ACC112 (cell line): ENCODE measurements around the gene NPRL2.

Source experiments
- H2AFZ ChIP-seq: fragments of 200-600 bp; sonication (generic); one replicate; pipeline ENCODE4 v1.6.0; 2017; ENCODE audit warnings: antibody characterized with exemption, low read length; ENCODE audit not compliant: unreplicated experiment
- H3K27ac ChIP-seq: fragments of 200-600 bp; sonication (generic); 2 replicates; pipeline ENCODE4 v1.5.1; 2014; ENCODE audit warnings: low read depth, mild to moderate bottlenecking, antibody characterized with exemption, low read length, moderate library complexity
- H3K27me3 ChIP-seq: fragments of 200-600 bp; sonication (generic); 2 replicates; pipeline ENCODE4 v1.6.1; 2014; ENCODE audit warnings: mild to moderate bottlenecking, antibody characterized with exemption, low read length, moderate library complexity, mixed read lengths; ENCODE audit not compliant: insufficient read depth
- H3K36me3 ChIP-seq: fragments of 200-600 bp; sonication (generic); 2 replicates; pipeline ENCODE4 v1.6.1; 2016; ENCODE audit warnings: mild to moderate bottlenecking, antibody characterized with exemption, low read length, moderate library complexity, mixed read lengths; ENCODE audit not compliant: insufficient read depth
- H3K4me1 ChIP-seq: fragments of 200-600 bp; sonication (generic); one replicate; pipeline ENCODE4 v1.6.1; 2016; ENCODE audit warnings: low read length, mixed read lengths; ENCODE audit not compliant: insufficient read depth, unreplicated experiment, control insufficient read depth
- H3K4me3 ChIP-seq: fragments of 200-600 bp; sonication (generic); 2 replicates; pipeline ENCODE4 v1.5.1; 2014; ENCODE audit warnings: mild to moderate bottlenecking, low read depth, low read length
- H3K79me2 ChIP-seq: fragments of 200-600 bp; sonication (generic); one replicate; pipeline ENCODE4 v1.6.0; 2016; ENCODE audit warnings: low read length; ENCODE audit not compliant: control insufficient read depth, unreplicated experiment, insufficient read depth

NPRL2 gene

GRCh38 chr3:50350527-50351322, at the start of gene NPRL2, which contains the start of gene CYB561D2:
Gene NPRL2, minus strand, starts transcription at chr3:50350775. Its CDS starts 123 bp downstream, at chr3:50350652.
Gene CYB561D2, plus strand, starts transcription at chr3:50350862. Its CDS starts 572 bp downstream, at chr3:50351434.
- Histone ChIP-seq H3K4me3 (peak within 1 kb of the TSS; percentile 98), H3K27me3 (no peaks in the 10 kb centered on the region), H2AFZ (peak within 1 kb of the TSS; percentile 79), H3K27ac (peak within 1 kb of the TSS; percentile 81), H3K4me1 (peaks cover 16% of the 10 kb centered on the region), H3K79me2 (peaks cover 35% of the 10 kb centered on the region), H3K36me3 (no peaks in the 10 kb centered on the region)

- Histone ChIP-seq H3K79me2 (no peaks in the 10 kb centered on the region), H3K27ac (no peak overlapping the region), H3K4me1 (no peaks in the 10 kb centered on the region), H3K27me3 (peaks cover 12% of the 10 kb centered on the region), H3K36me3 (no peaks in the 10 kb centered on the region), H3K4me3 (no peak overlapping the region), H2AFZ (no peak overlapping the region)
Measured at GRCh38 chr3:50396502-50396901, 45.9 kb upstream of the NPRL2 start.

- no peaks in the 10 kb centered on the region for H3K79me2 ChIP-seq
- no peak overlapping the region for H2AFZ ChIP-seq
- H3K27me3 ChIP-seq, result peaks cover 10% of the 10 kb centered on the region
- H3K27ac ChIP-seq, result no peak overlapping the region
- H3K36me3 ChIP-seq, result no peaks in the 10 kb centered on the region
- H3K4me3 ChIP-seq, result no peak overlapping the region
- H3K4me1 ChIP-seq, result no peaks in the 10 kb centered on the region
Measured at GRCh38 chr3:50395070-50395860, 44.7 kb upstream of the NPRL2 start.

GRCh38 chr3:50393061-50393460, 42.5 kb upstream of the NPRL2 start:
- no peak overlapping the region for H2AFZ ChIP-seq
- H3K4me1 ChIP-seq, result no peaks in the 10 kb centered on the region
- no peak overlapping the region for H3K27ac ChIP-seq
- no peaks in the 10 kb centered on the region for H3K79me2 ChIP-seq
- no peaks in the 10 kb centered on the region for H3K27me3 ChIP-seq
- H3K36me3 ChIP-seq, result no peaks in the 10 kb centered on the region
- H3K4me3 ChIP-seq, result no peak overlapping the region

GRCh38 chr3:50392101-50392715, 41.6 kb upstream of the NPRL2 start:
- Histone ChIP-seq H3K4me3 (no peak overlapping the region), H3K27me3 (no peaks in the 10 kb centered on the region), H3K36me3 (no peaks in the 10 kb centered on the region), H3K27ac (no peak overlapping the region), H3K4me1 (no peaks in the 10 kb centered on the region), H2AFZ (no peak overlapping the region), H3K79me2 (no peaks in the 10 kb centered on the region)

GRCh38 chr3:50390508-50391224, 40.1 kb upstream of the NPRL2 start:
- H3K4me1 ChIP-seq, result no peaks in the 10 kb centered on the region
- H3K27me3 ChIP-seq, result no peaks in the 10 kb centered on the region
- no peak overlapping the region for H2AFZ ChIP-seq
- no peaks in the 10 kb centered on the region for H3K79me2 ChIP-seq
- no peaks in the 10 kb centered on the region for H3K36me3 ChIP-seq
- no peak overlapping the region for H3K27ac ChIP-seq
- no peak overlapping the region for H3K4me3 ChIP-seq

GRCh38 chr3:50389414-50389767, 38.8 kb upstream of the NPRL2 start:
- Histone ChIP-seq H2AFZ (no peak overlapping the region), H3K27ac (no peak overlapping the region), H3K36me3 (no peaks in the 10 kb centered on the region), H3K4me3 (no peak overlapping the region), H3K79me2 (no peaks in the 10 kb centered on the region), H3K27me3 (no peaks in the 10 kb centered on the region), H3K4me1 (no peaks in the 10 kb centered on the region)

- Histone ChIP-seq H3K36me3 (no peaks in the 10 kb centered on the region), H3K27me3 (no peaks in the 10 kb centered on the region), H3K79me2 (no peaks in the 10 kb centered on the region), H2AFZ (no peak overlapping the region), H3K4me1 (no peaks in the 10 kb centered on the region), H3K27ac (no peak overlapping the region), H3K4me3 (no peak overlapping the region)
Measured at GRCh38 chr3:50388720-50389413, 38.3 kb upstream of the NPRL2 start.

GRCh38 chr3:50388016-50388719, 37.6 kb upstream of the NPRL2 start:
- Histone ChIP-seq H3K4me1 (no peaks in the 10 kb centered on the region), H2AFZ (no peak overlapping the region), H3K36me3 (no peaks in the 10 kb centered on the region), H3K4me3 (no peak overlapping the region), H3K27ac (no peak overlapping the region), H3K27me3 (no peaks in the 10 kb centered on the region), H3K79me2 (no peaks in the 10 kb centered on the region)
